ENCODE measurements around the gene NTPCR. TPM values are rescaled to one million over a fixed set of nuclear protein-coding genes. Genes with fewer than 3 reads are reported as not detected.

Gene NTPCR
- total RNA-seq, 1 experiment from 2014 or later, result 34.2 TPM

GRCh38 chr1:232995189-232995588, 44.8 kb downstream of the NTPCR start (continued):
- TF ChIP-seq ZNF274 (IDR thresholded peaks at IDR 0.05; ENCODE audit: low read depth, low read length) (no peak), CBX3 (IDR thresholded peaks at IDR 0.05; ENCODE audit: low read depth) (no peak), SIN3A (IDR thresholded peaks at IDR 0.05; ENCODE audit: low read depth) (no peak), ZBTB33 (IDR thresholded peaks at IDR 0.05; ENCODE audit: extremely low read depth, insufficient replicate concordance, low read length) (no peak), ZFX (IDR thresholded peaks at IDR 0.05) (no peak), FOSL1 (IDR thresholded peaks at IDR 0.05; ENCODE audit: low read depth) (no peak), JUND (IDR thresholded peaks at IDR 0.05) (no peak), ELF1 (IDR thresholded peaks at IDR 0.05; ENCODE audit: borderline replicate concordance, low read depth) (no peak), POLR2AphosphoS5 (IDR thresholded peaks at IDR 0.05; ENCODE audit: low read depth, low read length) (no peak), CEBPB (IDR thresholded peaks at IDR 0.05; ENCODE audit: low read depth) (no peak)

- intact Hi-C loops (cut with micrococcal nuclease), result no loop called here
- RAD21 ChIA-PET (ENCODE audit: low non-redundant PET in 1 of 2, low total read pairs in 2 of 2, uncharacterized antibody in 2 of 2, unreplicated experiment in 2 of 2), result no interaction called here
- POLR2A ChIA-PET, result no interaction called here
- no peaks in the 10 kb centered on the region for H3K27me3 ChIP-seq (ENCODE audit: insufficient read depth, low read length)
- H3K4me2 ChIP-seq (ENCODE audit: low read length), result no peak overlapping the region
- no peak for DNase-seq (ENCODE audit: low read depth, low spot score)
- BruUV-seq (replicated peaks), result no TSS peak
- peaks cover 4 to 5% of the 10 kb centered on the region in 2 experiments; a peak in 2 of 4 replicates for H3K9me3 ChIP-seq (ENCODE audit: control insufficient read depth in 1 of 2, insufficient read depth in 1 of 2, low read depth in 1 of 2, low read length in 2 of 2)
- no peak for TF ChIP-seq FOSL1 (IDR thresholded peaks at IDR 0.05; ENCODE audit: low read depth)
- no peak for TF ChIP-seq EZH2 (IDR thresholded peaks at IDR 0.05)
- TF ChIP-seq SIN3A (IDR thresholded peaks at IDR 0.05; ENCODE audit: low read depth), result no peak
- no peak for TF ChIP-seq TCF7L2 (IDR thresholded peaks at IDR 0.05; ENCODE audit: borderline replicate concordance, extremely low read depth, insufficient read depth, insufficient read length)
- H3K36me3 ChIP-seq (ENCODE audit: control insufficient read depth in 1 of 2, insufficient read depth in 2 of 2, low read length in 2 of 2), result peaks cover 0 to 6% of the 10 kb centered on the region in 2 experiments; a peak in 3 of 4 replicates
- H3K27ac ChIP-seq (ENCODE audit: low read depth, low read length), result no peak overlapping the region
- H3K4me3 ChIP-seq (replicated peaks in 1 of 2; ENCODE audit: low read depth in 1 of 2, low read length in 2 of 2), result no peak overlapping the region
- H2AFZ ChIP-seq (ENCODE audit: low read depth, low read length, poor library complexity, severe bottlenecking), result no peak overlapping the region
- no peaks in the 10 kb centered on the region for H3K79me2 ChIP-seq (ENCODE audit: insufficient read depth, low read length)
- CTCF ChIA-PET, result no interaction called here
- no peaks in the 10 kb centered on the region for H4K20me1 ChIP-seq (ENCODE audit: insufficient read depth)
- H3K4me1 ChIP-seq (ENCODE audit: control insufficient read depth in 1 of 2, insufficient read depth in 2 of 2, low read length in 2 of 2), result no peaks in the 10 kb centered on the region
- H3K9ac ChIP-seq (ENCODE audit: low read length), result no peak overlapping the region
- H3K9me2 ChIP-seq (ENCODE audit: insufficient read depth), result no peaks in the 10 kb centered on the region
- no peak for ATAC-seq
Observed at GRCh38 chr1:232996143-232996542, 45.7 kb downstream of the NTPCR start.

Measured in HCT116 (cell line).